Endothelial cell of umbilical vein (primary cell): ENCODE data around the gene SLC23A3.

Experiments used
- EZH2 ChIP-seq: IDR thresholded peaks from 2 replicates; pipeline ENCODE4 v1.6.1; 2012; ENCODE audit warnings: borderline replicate concordance, low read depth, mild to moderate bottlenecking, moderate library complexity, low read length, inconsistent platforms; ENCODE audit not compliant: severe bottlenecking
- GATA2 ChIP-seq: IDR thresholded peaks from 2 replicates; pipeline ENCODE4 v1.7.0; 2011; ENCODE audit warnings: low read depth, mild to moderate bottlenecking, moderate library complexity, mixed read lengths, low read length; ENCODE audit not compliant: insufficient read length, insufficient read depth
- JUN ChIP-seq: IDR thresholded peaks from 2 replicates; pipeline ENCODE4 v1.6.1; 2011; ENCODE audit warnings: borderline replicate concordance, low read depth; ENCODE audit not compliant: insufficient read length, insufficient read depth
- MYC ChIP-seq: IDR thresholded peaks from one replicate; pipeline ENCODE4 v1.6.1; 2011; ENCODE audit warnings: mild to moderate bottlenecking, low read depth, low read length
- POLR2A ChIP-seq: IDR thresholded peaks from 2 replicates; pipeline ENCODE4 v1.6.1; 2012; ENCODE audit warnings: low read depth, mild to moderate bottlenecking, control low read depth, low read length
- TF ChIP-seq, protein P1 (sequence below), 2 donors: IDR thresholded peaks; 1 replicate in 1 of 2; 2 replicates in 1 of 2; pipeline ENCODE4 v1.5.1; 2011; ENCODE audit warnings: low read length in 2 of 2, mild to moderate bottlenecking in 2 of 2, moderate library complexity in 2 of 2, control low read depth in 1 of 2, inconsistent platforms in 1 of 2, low read depth in 1 of 2; ENCODE audit not compliant: insufficient read depth in 1 of 2; ENCODE audit errors: extremely low read depth in 1 of 2
- TF ChIP-seq, protein P2 (sequence below): IDR thresholded peaks from 2 replicates; pipeline ENCODE4 v1.6.1; 2011; ENCODE audit not compliant: insufficient read depth, insufficient read length

GRCh38 chr2:219169930-219170654 lies at the start of gene SLC23A3:
- TF ChIP-seq POLR2A (no peak), GATA2 (no peak), MYC (no peak), EZH2 (no peak), JUN (no peak)
- TF ChIP-seq, protein P1, sequence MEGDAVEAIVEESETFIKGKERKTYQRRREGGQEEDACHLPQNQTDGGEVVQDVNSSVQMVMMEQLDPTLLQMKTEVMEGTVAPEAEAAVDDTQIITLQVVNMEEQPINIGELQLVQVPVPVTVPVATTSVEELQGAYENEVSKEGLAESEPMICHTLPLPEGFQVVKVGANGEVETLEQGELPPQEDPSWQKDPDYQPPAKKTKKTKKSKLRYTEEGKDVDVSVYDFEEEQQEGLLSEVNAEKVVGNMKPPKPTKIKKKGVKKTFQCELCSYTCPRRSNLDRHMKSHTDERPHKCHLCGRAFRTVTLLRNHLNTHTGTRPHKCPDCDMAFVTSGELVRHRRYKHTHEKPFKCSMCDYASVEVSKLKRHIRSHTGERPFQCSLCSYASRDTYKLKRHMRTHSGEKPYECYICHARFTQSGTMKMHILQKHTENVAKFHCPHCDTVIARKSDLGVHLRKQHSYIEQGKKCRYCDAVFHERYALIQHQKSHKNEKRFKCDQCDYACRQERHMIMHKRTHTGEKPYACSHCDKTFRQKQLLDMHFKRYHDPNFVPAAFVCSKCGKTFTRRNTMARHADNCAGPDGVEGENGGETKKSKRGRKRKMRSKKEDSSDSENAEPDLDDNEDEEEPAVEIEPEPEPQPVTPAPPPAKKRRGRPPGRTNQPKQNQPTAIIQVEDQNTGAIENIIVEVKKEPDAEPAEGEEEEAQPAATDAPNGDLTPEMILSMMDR (IDR thresholded peaks at IDR 0.05; ENCODE audit: extremely low read depth in 1 of 2, insufficient read depth in 1 of 2, low read depth in 1 of 2, low read length in 2 of 2), result no peak
- TF ChIP-seq, protein P2, sequence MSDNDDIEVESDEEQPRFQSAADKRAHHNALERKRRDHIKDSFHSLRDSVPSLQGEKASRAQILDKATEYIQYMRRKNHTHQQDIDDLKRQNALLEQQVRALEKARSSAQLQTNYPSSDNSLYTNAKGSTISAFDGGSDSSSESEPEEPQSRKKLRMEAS, result no peak
